H1 (cell line): ENCODE results near the gene DAZAP1. TPM values are rescaled to one million over a fixed set of nuclear protein-coding genes. Genes with fewer than 3 reads are reported as not detected.

Experiments
- CTCF ChIA-PET: fragments of 300-600 bp; sonication (Branson Sonifier 250); formaldehyde crosslinking; loops from one replicate; lab custom pipeline; 2021; ENCODE audit not compliant: partially characterized antibody; lab: Charles Lee
- POLR2A ChIA-PET: fragments of 300-600 bp; sonication (Branson Sonifier 250); formaldehyde crosslinking; loops from one replicate; lab custom pipeline; 2021; ENCODE audit warnings: inconsistent platforms; ENCODE audit not compliant: partially characterized antibody; lab: Charles Lee
- DNase-seq, 2 experiments: peaks; one replicate each; pipeline versions ENCODE4 v3.0.0 to v3.0.0-alpha.2; 2010 to 2022; ENCODE audit warnings: low spot score in 2 of 2, low read depth in 1 of 2, mixed read lengths in 1 of 2
- FAIRE-seq: peaks from 2 replicates; lab custom pipeline; 2011; peaks lifted over from hg19 to GRCh38; lab: Jason Lieb, UNC
- H2AFZ ChIP-seq: 2 replicates; pipeline ENCODE4 v1.8.1; 2012; ENCODE audit warnings: low read length, inconsistent platforms
- H2AK5ac ChIP-seq: 2 replicates; pipeline ENCODE4 v1.6.1; 2013; ENCODE audit warnings: low read depth, low read length
- H2BK120ac ChIP-seq: replicated peaks from 2 replicates; pipeline ENCODE3; 2013; ENCODE audit warnings: low read depth, low read length, inconsistent platforms
- H2BK12ac ChIP-seq: 2 replicates; pipeline ENCODE4 v1.6.1; 2013; ENCODE audit warnings: low read depth, low read length
- H2BK15ac ChIP-seq: 2 replicates; pipeline ENCODE4 v1.6.1; 2013; ENCODE audit warnings: low read length
- H2BK20ac ChIP-seq: 2 replicates; pipeline ENCODE4 v1.6.1; 2013; ENCODE audit warnings: low read length
- H2BK5ac ChIP-seq: 2 replicates; pipeline ENCODE4 v1.6.1; 2013; ENCODE audit warnings: low read depth, low read length
- H3K14ac ChIP-seq: 2 replicates; pipeline ENCODE4 v1.6.1; 2013; ENCODE audit warnings: inconsistent platforms; ENCODE audit not compliant: insufficient read length
- H3K18ac ChIP-seq: 2 replicates; pipeline ENCODE4 v1.6.1; 2013; ENCODE audit warnings: low read length; ENCODE audit errors: extremely low read depth
- H3K23ac ChIP-seq: 2 replicates; pipeline ENCODE4 v1.6.1; 2013; ENCODE audit warnings: inconsistent platforms; ENCODE audit not compliant: insufficient read length
- H3K23me2 ChIP-seq: 2 replicates; pipeline ENCODE4 v1.6.1; 2013; ENCODE audit warnings: low read depth, low read length
- H3K27ac ChIP-seq: 2 replicates; pipeline ENCODE4 v1.6.1; 2011; ENCODE audit warnings: low read depth, low read length, inconsistent platforms
- H3K27me3 ChIP-seq, 4 experiments: replicated peaks in 1 of 4; 1 replicate in 1 of 4; 2 replicates in 3 of 4; pipeline versions ENCODE4 v1.6.1 to v1.8.1; 2011 to 2013; ENCODE audit warnings: low read length in 3 of 4, mild to moderate bottlenecking in 3 of 4, inconsistent platforms in 2 of 4, mixed read lengths in 2 of 4, moderate library complexity in 1 of 4; ENCODE audit not compliant: control insufficient read depth in 3 of 4, insufficient read depth in 3 of 4; ENCODE audit errors: extremely low read depth in 1 of 4
- H3K36me3 ChIP-seq, 4 experiments: 2 replicates each; pipeline versions ENCODE4 v1.6.1 to v1.8.1; 2011 to 2013; ENCODE audit warnings: mild to moderate bottlenecking in 4 of 4, low read length in 3 of 4, moderate library complexity in 2 of 4, control low read depth in 1 of 4, inconsistent platforms in 1 of 4; ENCODE audit not compliant: insufficient read depth in 4 of 4, control insufficient read depth in 2 of 4
- H3K4ac ChIP-seq: replicated peaks from 2 replicates; pipeline ENCODE3; 2013; ENCODE audit warnings: low read length, low read depth, mixed read lengths, inconsistent platforms; ENCODE audit not compliant: insufficient read length
- H3K4me1 ChIP-seq, 4 experiments: replicated peaks in 1 of 4; 1 replicate in 1 of 4; 2 replicates in 3 of 4; pipeline versions ENCODE4 v1.6.1 to v1.8.1; 2011 to 2013; ENCODE audit warnings: low read length in 3 of 4, inconsistent platforms in 2 of 4, mixed read lengths in 1 of 4; ENCODE audit not compliant: insufficient read depth in 4 of 4, control insufficient read depth in 3 of 4
- H3K4me2 ChIP-seq, 2 experiments: 2 replicates each; pipeline versions ENCODE4 v1.6.1 to v1.8.1; 2011 to 2013; ENCODE audit warnings: low read depth in 2 of 2, low read length in 2 of 2, control low read depth in 1 of 2, inconsistent platforms in 1 of 2, mild to moderate bottlenecking in 1 of 2; ENCODE audit not compliant: insufficient read depth in 1 of 2
- H3K4me3 ChIP-seq, 4 experiments: fragments of 200-600, 300-600 bp in 1 of 4; sonication (generic), shearing (Covaris generic), sonication (Bioruptor Twin) in 1 of 4; 2 replicates each; pipeline versions ENCODE4 v1.5.1 to v1.8.1; 2011 to 2016; ENCODE audit warnings: low read length in 4 of 4, low read depth in 3 of 4, control low read depth in 2 of 4, inconsistent platforms in 2 of 4, mild to moderate bottlenecking in 2 of 4, mixed read lengths in 1 of 4, moderate library complexity in 1 of 4; ENCODE audit not compliant: insufficient read depth in 2 of 4; ENCODE audit errors: extremely low read depth in 1 of 4
- H3K56ac ChIP-seq: replicated peaks from 2 replicates; pipeline ENCODE3; 2013; ENCODE audit warnings: low read depth, mild to moderate bottlenecking, mixed read lengths, low read length, inconsistent platforms; ENCODE audit not compliant: insufficient read length
- H3K79me1 ChIP-seq: 2 replicates; pipeline ENCODE4 v1.6.1; 2013; ENCODE audit warnings: low read depth, low read length, control low read depth
- H3K79me2 ChIP-seq, 2 experiments: 2 replicates each; pipeline versions ENCODE4 v1.6.1 to v1.8.1; 2012 to 2013; ENCODE audit warnings: low read length in 2 of 2, mild to moderate bottlenecking in 2 of 2, inconsistent platforms in 1 of 2; ENCODE audit not compliant: insufficient read depth in 2 of 2, control insufficient read depth in 1 of 2
- H3K9ac ChIP-seq, 4 experiments: replicated peaks in 1 of 4; 1 replicate in 1 of 4; 2 replicates in 3 of 4; pipeline versions ENCODE4 v1.6.1 to v1.8.1; 2011 to 2013; ENCODE audit warnings: low read depth in 3 of 4, low read length in 3 of 4, control low read depth in 2 of 4, mild to moderate bottlenecking in 2 of 4, moderate library complexity in 2 of 4, inconsistent platforms in 1 of 4; ENCODE audit errors: extremely low read depth in 1 of 4
- H3K9me3 ChIP-seq, 2 experiments: 2 replicates each; pipeline versions ENCODE4 v1.6.1 to v1.8.1; 2012 to 2013; ENCODE audit warnings: mild to moderate bottlenecking in 2 of 2, moderate library complexity in 2 of 2, control low read depth in 1 of 2, inconsistent platforms in 1 of 2, low read depth in 1 of 2, low read length in 1 of 2, mixed read lengths in 1 of 2; ENCODE audit not compliant: insufficient read depth in 2 of 2
- H4K20me1 ChIP-seq, 2 experiments: replicated peaks in 1 of 2; 2 replicates each; pipeline versions ENCODE3 to v1.8.1; 2011 to 2013; ENCODE audit warnings: inconsistent platforms in 2 of 2, low read length in 2 of 2, mild to moderate bottlenecking in 1 of 2; ENCODE audit not compliant: insufficient read depth in 2 of 2, control insufficient read depth in 1 of 2
- H4K5ac ChIP-seq: 2 replicates; pipeline ENCODE4 v1.6.1; 2013; ENCODE audit warnings: low read length, low read depth, mixed read lengths, inconsistent platforms; ENCODE audit not compliant: insufficient read length
- H4K8ac ChIP-seq: 2 replicates; pipeline ENCODE4 v1.8.0; 2013; ENCODE audit warnings: mild to moderate bottlenecking, moderate library complexity, low read length, inconsistent platforms; ENCODE audit not compliant: insufficient read depth; ENCODE audit errors: extremely low read depth
- H4K91ac ChIP-seq: replicated peaks from 2 replicates; pipeline ENCODE3; 2013; ENCODE audit warnings: low read length, mixed read lengths, inconsistent platforms; ENCODE audit not compliant: insufficient read length
- CHD1 ChIP-seq: IDR thresholded peaks from 2 replicates; pipeline ENCODE4 v1.6.1; 2012; ENCODE audit warnings: low read depth, low read length, improper control_type of control experiment
- EP300 ChIP-seq, 2 experiments: IDR thresholded peaks; 1 replicate in 1 of 2; 2 replicates in 1 of 2; pipeline ENCODE4 v1.6.1; 2011 to 2012; ENCODE audit warnings: low read depth in 2 of 2, low read length in 2 of 2, mild to moderate bottlenecking in 2 of 2, borderline replicate concordance in 1 of 2, inconsistent platforms in 1 of 2, moderate library complexity in 1 of 2
- KDM5A ChIP-seq: fragments of 200-600 bp; IDR thresholded peaks from 2 replicates; pipeline ENCODE4 v1.7.1; 2012; ENCODE audit warnings: mild to moderate bottlenecking, low read length, inconsistent platforms, mixed read lengths
- MAFK ChIP-seq: IDR thresholded peaks from 2 replicates; pipeline ENCODE4 v1.6.1; 2012; ENCODE audit warnings: low read depth, mild to moderate bottlenecking, improper control_type of control experiment, low read length
- WGBS, 2 experiments: shearing (Covaris generic) in 1 of 2; methylation state at CpG; one replicate each; pipeline versions ENCODE4 v1.1.6 to v1.1.7; 2013 to 2015; ENCODE audit warnings: low lambda C conversion rate in 2 of 2, mixed read lengths in 2 of 2, inconsistent platforms in 1 of 2, low coverage in 1 of 2, missing lambda C conversion rate in 1 of 2; ENCODE audit not compliant: insufficient replicate concordance in 2 of 2, insufficient coverage in 1 of 2, insufficient read length in 1 of 2; ENCODE audit errors: extremely low coverage in 1 of 2, missing lambda C conversion rate in 1 of 2; 5-methylcytosine and 5-hydroxymethylcytosine counted together
- polyA plus RNA-seq, 7 experiments: library from polyadenylated mRNA; depleted of rRNA in 3 of 7; stranded (reverse) in 5 of 7; unstranded in 2 of 7; fragments of >200 nt in 5 of 7; fragments of 200-250 nt in 2 of 7; gene quantifications; 1 replicate in 5 of 7; 2 replicates in 1 of 7; 4 replicates in 1 of 7; pipeline versions ENCODE4 v1.2.1 to v1.2.3, GENCODE V29; 2011 to 2013; ENCODE audit warnings: missing spikeins in 2 of 7, mixed read lengths in 2 of 7
- total RNA-seq: library from RNA; stranded (reverse); fragmentation: NEBNext Ultra II Directional; extraction: Animal tissue kit (Norgen Biotek cat#: 25700); gene quantifications from 2 replicates; pipeline ENCODE4 v1.2.1, GENCODE V29; 2021

Gene DAZAP1
- total and polyA plus RNA-seq, 2 of the 8 experiments (the other 6 are each of a cell fraction or from before 2014, with no cell fraction given), result 79.6 to 341 TPM

DNA sequence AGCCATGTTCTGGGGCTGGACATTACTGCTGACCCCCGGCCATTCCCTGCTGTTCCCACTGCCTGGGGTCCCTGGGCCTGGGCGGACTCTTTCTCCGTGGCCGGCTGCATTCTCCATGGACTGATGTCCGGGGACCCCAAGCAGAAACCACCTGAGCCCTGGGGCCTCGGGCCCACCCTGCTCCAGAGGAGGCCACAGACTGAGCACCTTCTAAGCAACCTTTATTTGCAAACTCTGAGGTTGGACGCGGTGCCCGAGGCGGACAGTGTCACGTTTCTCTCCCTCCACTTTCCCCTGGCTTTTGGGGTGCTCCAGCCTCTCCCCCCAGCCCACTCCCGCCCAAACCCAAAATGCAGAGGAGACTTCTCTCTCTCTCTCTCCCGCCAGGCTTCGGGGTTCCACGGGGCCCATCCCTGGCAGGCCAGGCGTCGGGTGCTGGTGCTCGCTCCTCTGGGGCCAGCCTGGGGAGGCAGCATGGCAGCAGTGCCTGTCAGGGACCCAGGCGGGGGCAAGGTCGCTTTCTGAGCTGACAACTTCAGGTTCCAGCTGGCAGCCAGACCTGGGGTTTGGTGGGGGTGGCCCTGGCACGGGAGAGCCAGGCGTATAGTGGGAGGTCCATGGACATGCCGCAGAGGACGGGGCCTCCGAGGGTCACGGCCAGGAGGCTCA is 74.0 kb downstream of the DAZAP1 start:
- FAIRE-seq (no peak), DNase-seq (no peak)
- Histone ChIP-seq H3K4me3 (no peak overlapping the region), H2AFZ (no peak overlapping the region), H4K5ac (no peak overlapping the region), H3K27me3 (no peaks in the 10 kb centered on the region), H3K9ac (no peak overlapping the region), H3K18ac (no peak overlapping the region), H3K56ac (no peak overlapping the region), H4K20me1 (peaks cover 2% of the 10 kb centered on the region in 2 experiments), H3K79me1 (peaks cover under 1% of the 10 kb centered on the region; the same call in 1 of the 2 replicates), H3K4me1 (no peaks in the 10 kb centered on the region; a peak in 3 of 7 replicates), H3K27ac (no peak overlapping the region), H4K8ac (no peak overlapping the region), H2BK20ac (no peak overlapping the region), H3K23ac (no peak overlapping the region), H3K9me3 (no peaks in the 10 kb centered on the region), H3K79me2 (peaks cover 0 to 4% of the 10 kb centered on the region in 2 experiments; a peak in 1 of 4 replicates), H3K36me3 (peaks cover 0 to 3% (median 1%) of the 10 kb centered on the region in 4 experiments; a peak in 1 of 8 replicates), H2BK120ac (no peak overlapping the region), H3K4ac (no peak overlapping the region), H2BK5ac (no peak overlapping the region), H4K91ac (no peak overlapping the region), H3K14ac (no peak overlapping the region)
- CTCF ChIA-PET, result interaction anchor here (0.8 to 1.1 kb wide), 2 partner anchors 16 to 33 kb away, joined by 3 to 4 read pairs; no protein-coding TSS in a partner anchor
- WGBS, 2 experiments, result 90% methylated on average over 22 of the region's 26 CpGs; no CpG with 5 or more reads in 1 of the 2 experiments
- TF ChIP-seq EP300 (IDR thresholded peaks at IDR 0.05; ENCODE audit: borderline replicate concordance in 1 of 2, low read depth in 2 of 2, low read length in 2 of 2) (no peak), MAFK (no peak), CHD1 (no peak), KDM5A (no peak)
- TF ChIP-seq, all 59 proteins: peak for 0
- H2BK12ac ChIP-seq, result no peak overlapping the region
- H2BK15ac ChIP-seq, result no peak overlapping the region
- peaks cover 7% of the 10 kb centered on the region for H3K23me2 ChIP-seq
- POLR2A ChIA-PET, result interaction anchor here (0.8 to 1.4 kb wide), 5 partner anchors 12 to 51 kb away, joined by 3 read pairs; no protein-coding TSS in a partner anchor
- H3K4me2 ChIP-seq, result no peak overlapping the region
- no peak overlapping the region for H2AK5ac ChIP-seq
